Left ventricle myocardium inferior (tissue), 1 donor: ENCODE measurements around the gene SLC12A5. TPM values are rescaled to one million over a fixed set of nuclear protein-coding genes. Genes with fewer than 3 reads are reported as not detected.
"Not testable (repeated sequence)": the region's sequence is repeated elsewhere in the genome, so short reads cannot be mapped to it uniquely, and the experiment has no call there.

ENCODE experiments used
- DNase-seq: peaks from one replicate; pipeline ENCODE4 v3.0.0-alpha.2; 2020
- H3K27ac ChIP-seq: fragments of 200-600 bp; replicated peaks from 2 replicates; pipeline ENCODE4 v1.8.0; 2021
- H3K27me3 ChIP-seq: fragments of 200-600 bp; 2 replicates; pipeline ENCODE4 v1.8.0; 2021; ENCODE audit warnings: low read depth
- H3K36me3 ChIP-seq: fragments of 200-600 bp; 2 replicates; pipeline ENCODE4 v1.8.0; 2021
- H3K4me1 ChIP-seq: fragments of 200-600 bp; 2 replicates; pipeline ENCODE4 v1.8.0; 2021
- H3K4me3 ChIP-seq: fragments of 200-600 bp; 2 replicates; pipeline ENCODE4 v1.8.0; 2021; ENCODE audit warnings: mild to moderate bottlenecking, moderate library complexity
- H3K9me3 ChIP-seq: fragments of 200-600 bp; replicated peaks from 2 replicates; pipeline ENCODE4 v1.8.0; 2021
- CTCF ChIP-seq: fragments of 200-600 bp; IDR thresholded peaks from 2 replicates; pipeline ENCODE4 v1.8.0; 2021; ENCODE audit warnings: antibody characterized with exemption, mild to moderate bottlenecking, borderline replicate concordance
- intact Hi-C: fragments of 100-400 bp; cut with micrococcal nuclease; formaldehyde crosslinking; loops from one replicate; pipeline ENCODE4 v1.11.0; 2022
- total RNA-seq: library from RNA; stranded (reverse); fragmentation: NEBNext Ultra II Directional; extraction: Animal tissue kit (Norgen Biotek cat#: 25700); gene quantifications from one replicate; pipeline ENCODE4 v1.2.1, GENCODE V29; 2021
- donor health status: DM: no; HTN: yes; CAD: no; lungs with severe emphysema.

SLC12A5 gene
- total RNA-seq, 1 donor from 2014 or later, result not detected

GRCh38 chr20:45991616-45992015 lies 37.4 kb upstream of the SLC12A5 start:
- TF ChIP-seq CTCF, result no peak
- no peak for DNase-seq
- Histone ChIP-seq H3K36me3 (no peaks in the 10 kb centered on the region), H3K27ac (no peak overlapping the region), H3K27me3 (peaks cover 92% of the 10 kb centered on the region), H3K4me1 (no peaks in the 10 kb centered on the region), H3K9me3 (no peaks in the 10 kb centered on the region), H3K4me3 (no peak overlapping the region)
- intact Hi-C loops, result no loop called here

DNA sequence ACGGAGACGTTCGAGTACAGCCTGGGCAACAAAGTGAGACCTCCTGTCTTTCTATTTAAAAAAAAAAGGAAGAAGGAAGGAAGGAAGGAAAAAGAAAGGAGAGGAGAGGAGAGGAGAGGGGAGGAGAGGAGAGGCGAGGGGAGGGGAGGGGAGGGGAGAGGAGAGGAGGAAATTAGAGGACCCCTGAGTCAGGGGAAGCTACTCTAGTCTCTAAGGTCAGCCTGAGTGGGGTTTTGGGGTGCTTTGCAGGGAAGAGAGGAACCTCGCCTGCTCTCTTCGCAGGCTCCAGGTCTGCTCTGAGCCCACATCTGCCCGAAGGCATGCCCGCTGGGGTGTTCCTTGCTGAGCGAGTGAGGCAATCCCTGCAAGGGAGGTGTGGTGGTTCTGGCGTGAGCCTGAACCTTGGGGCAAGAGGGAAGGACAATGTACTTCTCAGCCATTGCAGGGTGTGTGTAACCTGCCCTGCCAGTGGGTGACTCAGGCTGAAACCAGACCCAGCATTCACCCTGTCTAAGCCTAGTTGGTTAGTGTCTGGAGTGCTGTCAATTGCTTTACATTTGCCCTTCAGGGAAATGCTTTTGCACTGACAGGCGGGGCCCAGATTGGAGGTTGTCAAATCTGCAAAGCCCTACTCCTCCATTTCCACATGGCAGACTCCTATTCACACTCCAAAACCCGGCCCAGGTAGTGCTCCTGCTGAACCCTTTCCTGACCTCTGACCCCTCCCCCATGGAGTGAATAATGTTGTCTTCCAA lies 35.6 kb upstream of the SLC12A5 start:
- no peak overlapping the region for H3K27ac ChIP-seq
- intact Hi-C loops, result no loop called here
- no peak overlapping the region for H3K4me3 ChIP-seq
- no peaks in the 10 kb centered on the region for H3K9me3 ChIP-seq
- peaks cover 96% of the 10 kb centered on the region for H3K27me3 ChIP-seq
- no peaks in the 10 kb centered on the region for H3K4me1 ChIP-seq
- no peaks in the 10 kb centered on the region for H3K36me3 ChIP-seq
- no peak for TF ChIP-seq CTCF
- DNase-seq, result no peak

DNA sequence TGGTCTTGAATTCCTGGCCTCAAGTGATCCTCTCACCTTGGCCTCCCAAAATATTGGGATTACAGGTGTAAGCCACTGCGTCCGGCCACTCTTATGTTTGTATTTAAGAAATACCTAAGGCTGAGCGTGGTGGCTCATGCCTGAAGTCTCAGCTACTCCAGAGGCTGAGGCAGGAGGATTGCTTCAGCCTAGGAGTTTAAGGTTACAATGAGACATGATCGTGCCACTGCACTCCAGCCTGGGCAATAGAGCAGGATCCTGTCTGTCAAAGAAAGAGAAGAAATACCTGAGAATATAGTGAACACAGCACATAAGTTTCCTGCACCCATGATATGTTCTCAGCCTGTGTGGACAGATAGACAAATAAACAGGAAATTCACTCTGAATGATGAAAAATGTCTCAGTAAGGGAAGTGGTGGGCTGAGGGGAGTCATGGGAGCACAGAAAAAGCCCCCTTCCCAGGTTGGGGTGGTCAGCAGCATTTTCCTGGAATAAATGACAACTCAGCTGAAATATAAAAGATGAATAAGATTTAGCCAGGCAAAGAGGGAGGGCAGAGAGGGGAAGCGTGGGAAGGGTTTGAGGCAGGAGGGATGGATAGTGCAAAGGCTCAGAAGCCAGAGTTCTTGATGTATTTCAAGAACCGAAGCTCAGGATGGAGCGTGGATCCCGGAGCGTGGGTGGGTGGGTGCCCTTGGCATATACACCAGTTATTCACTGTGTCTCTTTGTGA lies 34.1 kb upstream of the SLC12A5 start:
- Histone ChIP-seq H3K36me3 (no peaks in the 10 kb centered on the region), H3K27ac (no peak overlapping the region), H3K9me3 (no peaks in the 10 kb centered on the region), H3K4me3 (no peak overlapping the region), H3K4me1 (no peaks in the 10 kb centered on the region), H3K27me3 (peaks cover 96% of the 10 kb centered on the region)
- no peak for TF ChIP-seq CTCF
- intact Hi-C loops, result no loop called here
- DNase-seq, result no peak

DNA sequence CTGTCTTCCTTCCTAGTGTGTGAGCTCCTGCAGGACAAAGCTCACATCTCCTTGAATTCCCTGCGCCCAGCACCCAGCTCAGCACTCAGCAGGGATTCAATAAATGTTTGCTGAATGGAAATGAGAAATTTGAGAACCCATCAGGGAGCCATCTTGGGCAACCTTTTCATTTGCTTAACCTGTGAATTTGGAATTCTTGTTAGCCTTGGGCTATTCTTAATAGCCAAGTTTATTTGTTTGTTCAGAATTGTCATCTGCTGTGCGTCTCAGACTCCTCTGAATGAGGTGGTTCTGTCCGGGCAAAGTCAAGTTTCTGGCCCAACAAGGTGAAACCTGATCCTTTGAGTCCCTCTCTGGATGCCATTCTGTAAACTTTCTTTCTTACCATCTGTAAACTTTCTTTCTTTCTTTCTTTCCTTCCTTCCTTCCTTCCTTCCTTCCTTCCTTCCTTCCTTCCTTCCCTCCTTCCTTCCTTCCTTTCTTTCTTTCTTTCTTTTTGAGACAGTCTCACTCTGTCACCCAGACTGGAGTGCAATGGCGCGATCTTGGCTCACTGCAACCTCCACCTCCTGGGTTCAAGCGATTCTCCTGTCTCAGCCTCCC lies 33.4 kb upstream of the SLC12A5 start:
- H3K36me3 ChIP-seq, H3K9me3 ChIP-seq, DNase-seq, H3K4me1 ChIP-seq, H3K27ac ChIP-seq, H3K4me3 ChIP-seq, intact Hi-C loops: not testable (repeated sequence)
- peaks cover 96% of the 10 kb centered on the region for H3K27me3 ChIP-seq

DNA sequence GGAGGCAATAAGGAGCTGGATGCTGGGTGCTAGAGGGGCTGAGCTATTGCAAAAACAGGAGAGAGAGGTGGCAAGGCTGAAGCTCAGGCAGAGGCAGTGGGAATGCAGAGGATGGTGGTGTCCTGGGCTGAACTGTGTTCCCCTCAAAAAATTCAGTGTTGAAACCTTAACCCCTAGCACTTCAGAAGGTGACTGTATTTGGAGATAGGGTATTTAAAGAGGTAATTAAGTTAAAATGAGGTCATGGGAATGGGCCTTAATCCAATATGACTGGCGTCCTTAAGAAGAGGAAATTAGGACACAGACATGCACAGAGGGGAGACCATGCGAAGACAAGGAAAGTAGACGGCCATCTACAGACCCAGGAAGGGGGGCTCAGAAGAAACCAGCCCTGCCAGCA lies 31.8 kb upstream of the SLC12A5 start:
- Histone ChIP-seq H3K4me3 (no peak overlapping the region), H3K4me1 (peaks cover 8% of the 10 kb centered on the region), H3K27ac (no peak overlapping the region), H3K27me3 (peaks cover 96% of the 10 kb centered on the region), H3K9me3 (no peaks in the 10 kb centered on the region), H3K36me3 (no peaks in the 10 kb centered on the region)
- intact Hi-C loops, result no loop called here
- DNase-seq, result no peak
- TF ChIP-seq CTCF, result no peak

DNA sequence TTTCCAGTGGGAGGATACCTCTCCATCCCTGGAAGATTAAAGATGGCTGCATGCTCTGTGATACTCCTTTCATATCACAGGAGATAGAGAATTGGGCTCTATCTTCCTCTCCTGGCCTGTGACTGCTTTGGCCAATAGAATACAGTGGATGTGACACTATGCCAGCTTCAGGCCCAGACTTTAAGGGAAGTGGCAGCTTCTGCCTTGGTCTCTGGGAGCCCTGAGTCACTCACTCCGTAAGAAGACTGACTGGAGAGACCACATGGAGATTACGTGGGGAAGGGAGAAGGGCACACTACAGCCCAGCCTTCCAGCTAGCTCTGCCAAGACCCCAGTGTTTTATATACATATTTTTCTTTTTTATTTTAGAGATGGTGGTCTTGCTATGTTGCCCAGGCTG lies 30.7 kb upstream of the SLC12A5 start:
- DNase-seq, result no peak
- Histone ChIP-seq H3K27ac (no peak overlapping the region), H3K4me1 (peaks cover 8% of the 10 kb centered on the region), H3K27me3 (peaks cover 96% of the 10 kb centered on the region), H3K4me3 (no peak overlapping the region), H3K9me3 (no peaks in the 10 kb centered on the region), H3K36me3 (no peaks in the 10 kb centered on the region)
- TF ChIP-seq CTCF, result no peak
- intact Hi-C loops, result no loop called here
